H4 (cell line): ENCODE results near the gene KMT5C. TPM values are rescaled to one million over a fixed set of nuclear protein-coding genes. Genes with fewer than 3 reads are reported as not detected.

Experiments used
- DNase-seq: peaks from one replicate; pipeline ENCODE4 v3.0.0-alpha.2; 2015; ENCODE audit warnings: low spot score
- total RNA-seq: library from RNA; depleted of rRNA; stranded (reverse); fragments of >200 nt; shearing (Covaris generic); gene quantifications from 2 replicates; pipeline ENCODE4 v1.2.3, GENCODE V29; 2014

KMT5C gene
- total RNA-seq, 1 experiment from 2014 or later, result 5.4 TPM

DNA sequence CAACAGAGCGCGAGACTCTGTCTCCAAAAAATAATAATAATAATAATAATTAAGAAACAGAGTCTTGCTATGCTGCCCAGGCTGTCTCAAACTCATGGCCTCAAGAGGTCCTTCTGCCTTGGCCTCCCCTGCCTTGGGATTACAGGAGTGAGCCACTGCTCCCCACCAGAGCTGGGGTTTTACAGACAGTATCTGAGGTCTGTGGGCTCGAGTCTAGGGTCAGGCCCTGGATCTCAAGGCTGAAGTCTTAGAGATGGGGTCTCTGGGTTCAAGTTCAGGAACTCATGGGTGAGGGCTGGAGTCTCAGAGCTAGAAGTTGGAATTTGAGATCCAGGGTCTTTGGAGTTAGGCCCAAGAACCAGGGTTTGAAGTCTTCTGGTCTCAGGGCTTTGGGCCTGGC is 27.1 kb downstream of the KMT5C start:
- DNase-seq, result no peak

DNA sequence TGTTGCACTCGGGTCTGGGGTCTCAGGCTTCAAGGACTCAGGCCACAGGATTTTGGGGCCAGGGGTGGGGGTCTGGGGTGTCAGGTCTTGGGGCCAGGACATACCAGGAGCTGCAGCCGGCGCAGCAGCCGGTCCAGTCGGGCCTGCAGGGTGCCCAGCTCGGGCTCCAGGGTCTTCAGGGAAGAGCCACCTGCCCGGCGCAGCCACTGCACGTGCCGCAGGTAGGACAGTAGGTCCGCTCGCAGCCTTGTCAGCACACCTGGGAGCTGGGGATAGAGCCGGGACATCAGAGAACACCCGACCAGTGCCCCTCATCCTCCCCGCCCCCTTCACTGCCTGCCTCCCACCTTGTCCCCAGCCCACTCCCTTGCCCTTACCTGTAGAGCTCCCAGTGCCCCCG is 28.4 kb downstream of the KMT5C start:
- no peak for DNase-seq

DNA sequence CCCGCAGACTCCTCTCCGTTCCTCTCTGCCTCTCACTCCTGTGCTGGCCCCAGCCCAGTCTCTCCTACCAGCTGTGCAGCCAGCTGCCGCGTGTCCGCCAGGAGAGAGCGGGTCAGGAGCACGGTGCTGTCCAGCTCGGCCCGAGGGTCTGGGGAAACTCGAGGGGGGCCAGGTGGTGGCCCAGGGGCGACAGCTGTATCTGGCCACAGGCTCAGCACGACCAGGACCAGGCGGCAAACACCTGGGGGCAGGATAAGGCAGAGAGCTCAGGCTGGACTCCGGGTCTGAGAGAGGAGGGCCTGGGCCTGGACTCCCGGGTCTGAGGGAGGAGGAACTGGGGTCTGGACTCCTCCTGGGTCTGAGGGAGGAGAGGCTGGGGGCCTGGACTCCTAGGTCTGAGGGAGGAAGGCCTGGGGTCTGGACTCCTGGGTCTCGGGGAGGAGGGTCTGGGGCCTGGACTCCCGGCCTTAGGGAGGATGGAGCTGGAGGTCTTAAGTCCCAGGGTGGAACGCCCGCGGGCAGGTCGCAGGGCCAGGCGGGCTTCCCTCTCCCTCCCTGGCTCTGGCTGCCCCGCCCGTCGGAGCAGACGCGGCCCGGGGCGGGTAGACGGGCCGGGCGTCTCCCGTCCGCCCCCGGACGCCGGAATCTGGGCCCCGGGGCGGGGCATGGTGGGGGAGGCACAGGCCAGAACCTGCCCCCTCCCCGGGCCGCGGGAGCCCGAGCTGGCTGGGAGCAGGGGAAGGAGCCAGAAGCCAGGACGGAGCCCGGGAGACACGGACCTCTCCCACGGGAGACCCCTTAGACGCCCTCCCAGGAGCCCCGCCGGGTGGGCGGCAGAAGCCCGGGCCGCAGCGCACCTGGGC is 29.3 kb downstream of the KMT5C start:
- no peak for DNase-seq

DNA sequence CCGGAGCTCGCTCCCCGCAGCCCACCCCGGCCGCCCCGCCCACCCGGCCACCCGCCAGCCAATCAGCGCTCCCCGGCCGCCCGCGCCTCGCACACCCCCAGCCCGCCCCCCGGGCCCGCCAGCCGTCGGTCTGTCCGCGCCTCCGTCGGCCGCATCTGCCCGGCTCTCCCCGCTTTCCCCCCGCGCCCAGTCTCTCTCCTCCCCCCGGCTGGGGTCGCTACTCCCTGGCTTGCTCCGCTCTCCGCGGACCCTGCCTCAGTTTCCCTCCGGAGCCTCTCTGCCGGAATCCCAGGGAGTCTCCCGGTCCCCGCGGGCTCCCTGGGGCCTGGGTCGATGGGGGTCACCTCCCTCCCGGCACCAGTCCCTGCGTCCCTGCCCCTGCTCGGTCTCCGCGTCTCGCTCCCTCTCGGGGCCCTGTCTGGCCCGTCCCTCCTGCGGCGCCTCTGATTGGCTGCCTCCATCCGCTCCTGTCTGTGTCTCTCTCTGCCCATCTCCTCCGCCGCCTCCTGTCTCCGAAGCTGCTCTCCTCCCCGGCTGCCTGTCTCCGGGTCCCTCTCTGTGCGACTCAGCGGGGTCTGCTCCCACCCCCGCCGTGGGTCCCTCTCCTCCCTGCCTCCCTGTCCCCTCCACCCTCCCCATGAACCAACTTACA is 30.1 kb downstream of the KMT5C start:
- DNase-seq, result no peak

DNA sequence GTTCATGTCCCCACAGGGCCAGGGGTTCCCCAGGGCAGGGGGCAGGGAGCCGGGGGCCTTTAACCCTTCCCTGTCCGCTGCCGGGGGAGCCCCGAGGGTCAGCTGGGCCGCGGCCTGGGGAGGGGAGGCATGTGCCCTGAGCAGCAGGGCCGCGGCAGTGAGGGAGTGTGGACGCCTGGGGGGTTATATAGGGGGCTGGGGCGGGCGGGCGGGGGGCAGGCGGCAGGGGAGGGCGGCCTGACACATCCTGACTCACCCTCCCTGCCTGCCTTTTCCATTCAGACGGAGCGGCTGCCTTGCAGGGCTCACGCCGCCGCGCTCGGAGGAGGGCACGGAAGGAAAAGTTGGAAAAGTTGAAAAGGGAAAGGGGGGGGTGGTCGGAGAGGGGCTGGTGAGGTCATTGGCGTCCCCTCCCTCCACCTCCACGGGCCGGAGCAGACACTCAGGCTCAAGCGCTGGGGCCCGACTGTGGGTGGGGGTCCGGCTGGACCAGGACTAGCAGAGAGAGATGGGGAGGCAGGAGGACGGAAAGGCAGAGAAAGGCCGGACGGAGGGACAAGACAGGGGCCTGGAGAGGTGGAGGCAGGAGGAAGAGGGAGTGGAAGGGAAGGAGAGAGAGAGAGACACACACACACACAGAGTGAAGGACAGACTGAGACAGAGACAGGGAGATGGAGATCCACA is 30.8 kb downstream of the KMT5C start, which contains the start of gene IL11:
Gene IL11, minus strand, starts transcription at position 159 of the 684 bp plus-strand sequence. Its CDS starts 153 bp downstream, at position 6.
- DNase-seq, result no peak

DNA sequence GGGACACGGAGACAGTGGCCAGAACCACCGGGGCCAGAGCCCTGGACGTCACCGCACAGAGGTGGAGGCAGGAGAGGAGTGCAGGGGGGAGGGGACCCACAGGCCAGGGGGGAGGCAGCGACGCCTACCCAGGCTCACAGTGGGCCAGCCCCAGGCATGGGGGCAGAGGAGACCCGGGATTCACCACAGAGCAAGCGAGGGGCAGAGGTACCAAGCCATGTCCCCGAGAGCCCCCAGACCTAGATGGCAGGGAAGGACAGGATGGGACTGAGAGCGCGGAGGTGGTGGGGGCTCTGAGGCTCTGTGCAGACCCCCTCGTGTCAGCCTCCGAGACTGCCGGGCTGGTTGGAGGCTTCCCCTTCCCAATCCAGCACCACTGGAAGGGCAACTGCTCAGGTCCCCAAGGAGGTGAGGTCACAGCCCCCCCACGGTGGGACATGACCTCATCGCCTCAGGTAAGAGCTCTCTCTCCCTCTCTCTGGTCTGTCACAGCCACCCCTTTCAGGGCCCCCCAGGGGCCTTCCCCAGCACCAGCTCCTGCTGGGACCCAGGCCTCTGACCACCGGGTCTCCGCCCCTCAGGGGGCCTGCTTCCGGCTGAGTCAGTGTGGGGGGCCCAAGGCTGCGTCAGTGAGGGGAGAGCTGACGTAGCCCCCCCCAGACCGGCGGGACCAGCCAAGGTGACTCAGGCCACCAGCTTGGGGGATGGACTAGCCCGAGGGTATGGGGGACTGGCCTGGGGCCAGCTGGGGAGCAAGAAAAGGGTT is 32.8 kb downstream of the KMT5C start:
- DNase-seq, result no peak

DNA sequence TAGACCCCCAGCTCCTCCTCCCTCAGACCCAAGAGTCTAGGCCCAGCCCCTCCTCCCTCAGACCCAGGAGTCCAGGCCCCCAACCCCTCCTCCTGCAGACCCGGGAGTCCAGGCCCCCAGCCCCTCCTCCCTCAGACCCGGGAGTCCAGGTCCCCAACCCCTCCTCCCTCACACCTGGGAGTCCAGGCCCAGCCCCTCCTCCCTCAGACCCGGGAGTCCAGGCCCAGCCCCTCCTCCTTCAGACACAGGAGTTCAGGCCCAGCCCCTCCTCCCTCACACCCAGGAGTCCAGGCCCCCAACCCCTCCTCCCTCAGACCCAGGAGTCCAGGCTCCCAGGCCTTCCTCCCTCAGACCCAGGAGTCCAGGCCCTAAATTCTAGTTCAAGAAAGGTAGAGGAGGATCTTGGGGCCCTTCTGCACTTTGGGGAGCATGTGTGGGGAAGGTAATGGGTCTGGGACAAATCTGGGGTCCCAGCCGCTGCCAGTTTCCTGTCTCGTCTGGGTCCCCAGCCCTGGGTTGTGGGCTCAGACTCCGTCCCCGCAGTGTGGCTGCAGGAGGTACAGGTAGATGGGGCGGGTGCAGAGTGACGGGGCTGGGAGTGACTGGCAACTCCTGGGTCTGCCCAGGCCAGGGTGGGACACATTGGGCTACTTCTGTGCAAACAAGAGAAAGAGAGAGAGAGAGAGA is 33.8 kb downstream of the KMT5C start:
- no peak for DNase-seq

DNA sequence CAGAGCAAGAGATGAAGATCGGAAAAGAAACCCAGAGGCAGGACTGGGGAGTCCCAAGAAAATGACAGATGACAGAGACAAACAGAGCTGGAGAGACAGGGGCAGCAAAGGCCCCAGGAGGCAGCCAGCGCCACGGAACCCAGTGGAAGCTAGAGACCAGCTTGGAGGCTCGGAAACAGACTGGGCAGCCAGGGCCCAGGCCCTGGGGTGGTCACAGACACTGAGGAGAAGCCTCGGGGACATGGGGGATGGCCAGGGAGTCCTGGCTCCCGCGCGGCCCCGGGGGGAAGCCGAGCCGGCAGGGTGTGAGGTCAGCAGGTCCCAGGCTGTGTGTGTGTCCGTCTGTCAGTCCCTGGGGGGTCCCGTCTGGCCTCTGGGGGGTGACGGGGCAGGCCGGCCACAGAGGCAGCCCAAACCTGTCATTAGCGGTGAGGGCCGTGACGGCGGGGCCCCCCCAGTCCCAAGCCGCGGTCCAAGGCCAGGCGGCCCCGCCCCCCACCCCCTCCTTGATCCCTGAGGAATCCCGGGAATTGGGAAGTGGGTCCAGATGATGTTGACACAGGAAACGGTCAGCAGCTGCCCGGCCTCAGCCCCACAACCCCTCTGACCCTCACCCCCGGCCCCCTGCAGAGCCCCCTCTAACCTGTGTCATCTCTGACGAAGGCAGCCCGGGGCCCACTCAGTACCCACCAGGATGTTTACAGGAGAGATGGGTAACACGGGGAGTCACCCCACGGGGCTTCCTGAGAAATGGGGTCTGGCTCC is 34.5 kb downstream of the KMT5C start:
- DNase-seq, result no peak

DNA sequence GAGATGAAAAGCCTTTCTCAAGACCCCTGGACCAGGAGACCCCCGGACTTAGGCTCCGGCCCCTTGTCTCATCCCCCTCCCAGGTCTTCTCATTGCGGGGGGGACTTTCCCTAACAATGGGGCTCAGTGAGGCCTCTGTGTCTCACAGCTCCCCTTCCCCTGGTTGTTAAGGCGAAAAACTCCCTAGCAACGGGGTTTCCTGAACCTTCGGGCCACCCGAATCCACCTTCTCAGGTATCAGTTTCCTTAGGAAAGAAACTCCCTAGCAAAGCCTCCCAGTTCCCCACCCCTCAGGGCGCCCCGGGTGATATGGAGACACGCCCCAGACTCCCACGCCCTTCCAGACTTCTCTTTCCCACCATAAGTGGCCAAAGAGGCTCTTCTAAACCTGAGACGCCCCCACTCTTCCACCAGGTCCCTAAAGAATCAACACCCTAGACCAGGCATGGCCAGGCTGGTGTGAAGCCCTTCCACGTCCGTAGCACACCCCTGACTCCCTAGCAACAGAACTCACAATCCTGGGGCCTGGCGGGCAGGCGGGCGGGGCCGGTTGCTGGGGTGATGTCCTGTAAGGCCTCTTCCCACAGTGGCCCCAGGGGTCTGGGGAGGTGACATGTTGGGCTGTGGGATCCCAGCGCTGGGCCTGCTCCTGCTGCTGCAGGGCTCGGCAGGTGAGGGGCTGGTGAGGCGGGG is 36.7 kb downstream of the KMT5C start, which contains the start of gene TMEM190:
Gene TMEM190, plus strand, starts transcription at position 586 of the 693 bp plus-strand sequence. Its CDS starts 28 bp downstream, at position 614.
- DNase-seq, result no peak

DNA sequence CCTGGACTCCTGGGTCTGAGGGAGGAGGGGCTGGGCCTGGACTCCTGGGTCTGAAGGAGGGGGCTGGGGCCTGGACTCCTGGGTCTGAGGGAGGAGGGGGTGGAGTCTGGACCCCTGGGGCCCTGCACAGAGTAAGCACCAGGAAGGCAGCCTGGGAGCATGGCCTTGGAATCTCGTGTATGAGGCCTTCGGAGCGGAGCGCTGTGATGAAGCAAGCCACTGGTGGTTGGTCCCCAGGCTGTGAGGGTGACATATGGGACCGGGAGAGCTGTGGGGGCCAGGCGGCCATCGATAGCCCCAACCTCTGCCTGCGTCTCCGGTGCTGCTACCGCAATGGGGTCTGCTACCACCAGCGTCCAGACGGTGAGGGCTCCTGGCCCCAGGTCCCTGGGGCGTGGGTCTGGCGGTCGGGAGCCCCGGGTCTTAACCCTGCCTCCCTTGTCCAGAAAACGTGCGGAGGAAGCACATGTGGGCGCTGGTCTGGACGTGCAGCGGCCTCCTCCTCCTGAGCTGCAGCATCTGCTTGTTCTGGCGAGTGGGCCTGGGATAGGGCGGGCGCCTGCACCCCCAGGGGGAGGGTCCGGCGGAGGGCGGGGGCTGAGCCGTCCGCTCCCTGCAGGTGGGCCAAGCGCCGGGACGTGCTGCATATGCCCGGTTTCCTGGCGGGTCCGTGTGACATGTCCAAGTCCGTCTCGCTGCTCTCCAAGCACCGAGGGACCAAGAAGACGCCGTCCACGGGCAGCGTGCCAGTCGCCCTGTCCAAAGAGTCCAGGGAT is 37.9 kb downstream of the KMT5C start:
- no peak for DNase-seq

DNA sequence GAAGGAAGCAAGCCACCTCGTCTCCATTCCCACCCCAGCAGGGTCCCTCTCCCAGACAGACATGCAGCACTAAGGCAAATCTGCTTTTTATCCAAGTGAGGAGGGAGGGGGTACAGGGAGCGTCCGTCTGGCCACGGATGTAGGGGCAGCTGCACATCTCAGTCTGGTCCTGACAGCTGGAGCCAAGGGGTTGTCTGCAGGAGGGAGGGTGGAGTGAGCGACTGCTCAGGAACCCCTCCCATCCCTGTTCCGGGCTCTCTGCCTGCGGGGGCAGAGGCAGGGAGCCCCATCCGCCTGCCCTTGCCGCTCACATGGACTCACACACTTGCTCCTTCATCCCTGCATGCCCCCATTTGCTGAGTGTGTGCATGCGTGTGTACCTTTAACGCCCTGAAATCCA is 39.5 kb downstream of the KMT5C start:
- no peak for DNase-seq

DNA sequence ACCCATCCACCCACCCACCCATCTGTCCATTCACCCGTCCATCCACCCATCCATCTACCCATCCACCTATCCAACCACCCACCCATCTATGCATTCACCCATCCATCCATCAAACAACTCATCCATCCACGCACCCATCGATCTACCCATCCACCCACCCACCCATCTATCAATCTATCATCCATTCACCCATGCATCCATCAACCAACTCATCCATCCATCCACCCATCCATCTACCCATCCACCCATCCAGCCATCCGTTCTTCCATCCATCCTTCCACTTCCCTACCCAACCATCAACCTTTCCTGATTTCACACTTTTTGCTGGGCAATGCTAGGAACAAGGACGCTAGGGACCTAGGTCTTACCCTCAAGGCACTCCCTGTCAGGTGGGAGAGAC is 42.3 kb downstream of the KMT5C start:
- DNase-seq, result no peak

DNA sequence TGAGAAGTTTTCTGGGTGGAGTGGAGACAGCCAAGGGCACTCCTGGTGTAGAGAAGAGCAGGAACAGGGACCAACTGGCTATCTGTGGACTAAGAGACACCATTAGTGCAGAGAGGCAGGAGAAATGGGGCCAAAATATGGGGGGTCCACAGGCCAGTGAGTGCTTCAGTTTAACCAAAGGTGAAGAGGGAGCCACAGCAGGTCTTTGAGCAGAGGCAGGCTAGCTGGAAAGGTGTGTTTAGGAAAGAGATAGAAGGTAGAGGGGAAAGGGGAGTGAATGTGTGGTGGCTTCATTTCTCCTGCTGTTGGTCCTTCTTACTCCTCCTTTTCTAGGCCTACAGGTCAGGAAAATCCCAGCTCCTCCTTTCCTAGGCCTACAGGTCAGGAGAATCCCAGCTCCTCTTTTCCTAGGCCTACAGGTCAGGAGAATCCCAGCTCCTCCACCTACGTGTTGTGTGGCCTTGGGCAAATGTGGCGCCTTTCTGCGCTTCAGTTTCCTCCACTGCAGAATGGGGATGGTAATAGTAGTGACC is 42.9 kb downstream of the KMT5C start:
- no peak for DNase-seq

DNA sequence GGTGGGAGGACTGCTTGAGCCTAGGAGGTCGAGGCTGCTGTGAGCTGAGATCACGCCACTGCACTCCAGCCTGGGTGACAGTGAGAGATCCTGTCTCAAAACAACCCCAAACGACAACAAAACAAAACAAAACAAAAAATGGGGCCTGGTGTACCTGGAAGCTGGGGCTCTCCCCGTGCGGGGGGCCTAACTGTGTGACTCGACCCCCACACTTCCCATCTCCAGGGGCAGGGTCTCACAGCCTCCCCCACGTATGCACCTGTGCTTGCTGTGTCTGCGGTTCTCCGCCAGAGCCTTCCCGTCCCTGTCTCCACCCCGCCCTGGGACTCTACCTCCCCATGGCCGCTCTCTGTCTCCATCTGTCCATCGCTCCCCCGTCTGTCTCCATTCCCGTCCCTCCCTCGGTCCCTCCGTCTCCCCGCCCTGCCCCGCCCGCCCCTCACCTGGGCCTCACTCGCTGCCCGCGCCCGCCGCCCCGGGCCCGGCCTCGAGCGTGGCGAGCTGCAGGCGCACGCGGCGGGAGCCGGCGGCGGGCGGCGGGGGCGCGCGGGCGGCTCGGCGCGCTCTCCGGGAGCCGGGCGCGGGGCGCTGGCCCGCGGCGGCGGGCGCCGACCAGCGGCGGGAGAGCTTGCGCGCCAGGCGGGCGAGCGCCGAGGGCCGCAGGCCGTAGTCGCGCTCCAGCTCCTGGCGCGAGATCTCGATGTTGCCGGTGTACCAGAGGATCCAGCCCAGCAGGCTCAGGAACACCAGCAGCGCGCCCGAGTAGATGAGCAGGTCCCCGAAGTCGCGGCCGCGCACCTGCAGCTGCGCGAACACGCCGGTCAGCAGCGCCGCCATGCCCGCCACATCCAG is 43.8 kb downstream of the KMT5C start:
- DNase-seq, result no peak

DNA sequence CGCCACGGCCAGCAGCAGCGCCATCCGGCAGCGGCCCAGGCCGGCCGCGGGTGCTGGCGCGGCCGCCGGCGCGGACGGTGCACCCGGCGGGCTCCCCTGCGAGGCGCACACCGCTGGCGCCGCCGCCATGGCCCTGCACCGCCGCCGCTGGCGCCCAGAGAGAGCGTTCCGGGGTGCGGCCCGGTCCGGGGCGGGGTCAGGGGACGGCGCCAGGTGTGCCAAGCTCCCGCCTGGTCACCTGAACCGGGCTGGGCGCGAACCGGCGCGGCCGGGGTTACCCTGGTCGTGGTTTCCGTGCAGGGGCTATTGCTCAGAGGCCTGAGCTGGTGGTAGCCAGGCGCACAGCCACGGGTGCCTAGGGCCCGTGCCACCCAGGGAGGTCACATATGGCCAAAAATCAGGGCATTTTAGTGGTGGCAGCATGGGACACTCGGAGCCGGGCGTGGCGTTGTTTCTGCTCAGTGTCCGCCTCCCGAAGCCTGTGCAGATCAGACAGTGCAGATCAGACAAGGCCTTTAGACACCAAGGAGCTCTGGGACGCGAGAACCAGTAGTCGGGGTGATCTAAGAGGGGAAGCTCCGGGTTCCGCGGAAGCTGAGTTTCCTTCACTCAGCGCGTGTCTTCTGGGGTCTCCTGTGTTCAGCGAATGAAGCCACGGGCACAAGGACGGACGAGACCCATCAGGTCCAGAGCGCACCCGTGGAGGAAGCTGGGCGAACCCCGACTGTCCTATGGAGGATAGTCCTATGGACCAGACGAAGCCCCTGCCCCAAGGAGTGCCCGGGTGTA is 44.6 kb downstream of the KMT5C start, which contains the start of gene TMEM238:
Gene TMEM238, minus strand, starts transcription at position 162 of the 789 bp plus-strand sequence. Its CDS starts 33 bp downstream, at position 129.
- no peak for DNase-seq

DNA sequence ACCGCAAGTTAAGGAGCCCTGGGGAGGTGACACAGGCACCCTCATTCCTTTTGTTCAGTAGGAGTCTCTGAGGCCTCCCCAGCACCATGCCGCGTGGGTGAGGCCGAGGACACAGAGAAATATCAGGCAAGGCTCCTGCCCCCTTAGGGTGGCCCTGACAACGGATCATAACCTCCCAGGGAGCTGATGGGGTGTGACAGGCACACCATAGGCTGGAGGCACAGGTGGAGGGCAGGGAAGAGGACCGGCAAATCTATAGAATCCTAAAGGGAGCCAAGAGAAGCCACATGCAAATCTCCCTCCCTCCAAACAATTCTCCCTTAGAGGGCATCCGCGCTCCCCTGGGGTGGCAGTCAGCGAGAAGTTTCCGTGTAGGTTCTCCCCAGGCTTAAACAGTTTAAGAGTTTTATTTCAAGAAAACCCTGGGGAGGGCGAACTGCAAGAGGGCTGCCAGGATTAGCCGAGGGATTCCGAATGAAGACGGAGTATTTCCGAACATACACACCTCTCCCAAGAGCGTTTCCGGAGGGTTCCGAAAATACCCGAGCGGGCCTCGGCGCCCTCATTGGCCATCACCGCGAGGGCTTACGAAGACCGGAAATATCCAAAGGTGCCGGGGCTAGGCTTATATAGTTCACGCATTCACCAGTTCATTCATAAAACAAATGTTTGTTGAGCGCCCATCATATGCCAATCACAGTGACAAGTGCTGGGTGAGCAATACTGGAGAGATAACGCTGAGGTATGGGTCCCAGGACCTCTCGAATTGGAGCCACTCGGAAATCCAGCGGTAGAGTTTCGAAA is 45.4 kb downstream of the KMT5C start:
- peak; percentile 97 for DNase-seq
